ENCODE measurements around the gene CAPN14.

Gene CAPN14

DNA sequence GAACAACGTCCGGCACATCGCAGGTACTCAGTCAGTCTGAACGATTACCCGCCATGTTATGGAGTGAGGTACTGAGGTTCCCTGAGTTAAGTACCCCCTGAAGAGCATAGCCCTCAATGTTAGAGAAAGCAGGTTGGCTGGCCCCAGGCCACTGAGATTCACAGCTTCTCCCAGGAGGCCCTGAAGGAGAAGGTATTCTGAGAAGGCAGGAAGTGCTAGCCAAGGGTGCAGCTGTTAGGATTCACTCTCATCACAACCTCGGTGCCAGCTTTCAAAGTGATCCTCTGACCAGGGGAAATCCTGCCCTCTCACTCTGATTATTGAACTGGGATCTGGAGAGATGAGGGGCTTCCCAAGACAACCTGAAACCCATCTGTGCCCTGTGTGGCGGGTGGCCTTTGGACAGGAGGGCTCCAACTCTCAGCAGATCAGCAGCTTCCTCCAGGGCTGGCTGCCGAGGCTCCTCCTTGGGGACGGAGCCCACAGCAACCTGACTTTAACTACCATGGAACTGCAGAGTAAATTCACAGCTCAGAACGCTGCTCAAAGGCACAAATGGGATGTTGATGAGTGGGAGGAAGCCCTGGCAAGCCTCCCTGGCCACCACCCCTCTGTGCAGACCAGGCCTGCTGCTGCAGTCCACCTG, 24.4 kb upstream of the CAPN14 start:
- DNase-seq, result no peak

DNA sequence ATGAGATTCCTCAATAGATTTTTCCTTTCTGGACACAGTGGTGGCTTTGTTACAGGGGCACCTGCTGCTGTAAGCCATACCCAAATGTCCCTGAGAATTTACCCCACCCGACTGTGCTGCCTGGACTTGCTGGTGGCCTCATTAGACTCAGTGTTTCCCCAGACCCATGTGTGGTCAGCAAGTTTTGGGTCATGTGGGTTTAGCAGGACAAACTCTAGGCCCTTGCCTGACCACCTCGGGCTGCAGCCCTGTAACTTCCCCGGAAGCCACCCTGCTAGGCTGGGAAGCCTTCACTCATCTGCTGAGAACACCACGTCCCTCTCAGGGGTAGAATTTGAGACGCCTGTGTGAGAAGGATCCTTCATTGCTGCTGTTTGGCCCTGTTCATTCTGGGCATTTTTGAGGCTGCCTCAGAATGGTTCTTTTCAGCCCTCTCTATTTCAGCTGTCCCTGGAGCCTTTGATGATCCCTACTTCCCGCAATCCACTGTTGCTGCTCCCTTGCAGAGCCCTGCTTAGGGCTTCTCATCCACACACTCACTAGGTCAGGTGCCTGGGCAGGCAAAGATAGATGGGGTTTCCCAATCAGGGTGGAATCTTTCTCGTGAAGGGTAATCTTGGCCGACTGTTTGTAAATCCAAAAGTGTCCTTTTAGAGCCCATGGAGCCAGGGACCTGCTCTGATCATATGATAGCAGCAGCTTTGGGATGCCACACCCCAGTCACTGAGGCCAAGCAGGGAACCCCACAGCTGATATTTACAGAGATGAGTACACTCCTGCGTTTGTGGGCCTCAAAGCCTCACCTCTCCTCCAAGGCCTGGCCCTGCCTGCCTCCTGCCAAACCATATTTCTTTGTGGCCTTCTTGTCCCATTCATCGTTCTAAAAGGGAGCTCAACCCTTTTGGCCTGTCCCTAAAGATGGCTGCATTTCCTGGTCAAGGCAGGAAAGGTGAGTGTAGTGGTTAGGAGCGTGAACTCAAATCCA, 23.4 kb upstream of the CAPN14 start:
- no peak for DNase-seq

DNA sequence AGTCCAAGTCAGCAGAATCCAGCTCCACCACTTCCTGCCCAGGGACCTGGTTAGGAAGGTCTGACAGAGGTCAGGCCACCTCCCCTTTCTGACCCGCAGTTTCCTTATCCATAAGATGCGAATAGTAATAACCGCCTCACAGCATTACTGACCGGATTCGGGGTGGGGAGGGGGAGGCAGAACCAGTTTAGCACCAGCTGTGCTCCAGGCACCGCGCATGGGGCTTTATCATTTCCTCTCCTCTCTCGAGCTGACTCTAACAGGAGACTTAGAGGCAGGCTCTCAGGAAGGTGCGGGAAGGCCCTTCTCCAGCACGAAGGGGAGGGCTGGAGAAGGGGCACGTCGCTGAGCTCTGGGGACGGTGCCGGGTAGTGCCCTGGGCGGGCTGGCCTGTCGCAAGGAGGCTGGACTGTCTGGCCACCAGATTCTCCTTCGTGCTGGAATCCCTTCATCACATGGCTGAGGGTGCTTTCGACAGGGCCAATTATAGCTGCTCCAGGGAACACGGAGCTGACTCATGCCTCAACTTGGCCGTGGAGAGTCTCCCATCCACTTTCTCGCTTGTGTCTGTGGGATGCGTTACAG, 22.4 kb upstream of the CAPN14 start:
- peak; percentile 55 for DNase-seq

- no peak for DNase-seq
Observed at GRCh38 chr2:31238906-31239592, 21.7 kb upstream of the CAPN14 start.

GRCh38 chr2:31238126-31238905, 21.0 kb upstream of the CAPN14 start:
- no peak for DNase-seq

DNA sequence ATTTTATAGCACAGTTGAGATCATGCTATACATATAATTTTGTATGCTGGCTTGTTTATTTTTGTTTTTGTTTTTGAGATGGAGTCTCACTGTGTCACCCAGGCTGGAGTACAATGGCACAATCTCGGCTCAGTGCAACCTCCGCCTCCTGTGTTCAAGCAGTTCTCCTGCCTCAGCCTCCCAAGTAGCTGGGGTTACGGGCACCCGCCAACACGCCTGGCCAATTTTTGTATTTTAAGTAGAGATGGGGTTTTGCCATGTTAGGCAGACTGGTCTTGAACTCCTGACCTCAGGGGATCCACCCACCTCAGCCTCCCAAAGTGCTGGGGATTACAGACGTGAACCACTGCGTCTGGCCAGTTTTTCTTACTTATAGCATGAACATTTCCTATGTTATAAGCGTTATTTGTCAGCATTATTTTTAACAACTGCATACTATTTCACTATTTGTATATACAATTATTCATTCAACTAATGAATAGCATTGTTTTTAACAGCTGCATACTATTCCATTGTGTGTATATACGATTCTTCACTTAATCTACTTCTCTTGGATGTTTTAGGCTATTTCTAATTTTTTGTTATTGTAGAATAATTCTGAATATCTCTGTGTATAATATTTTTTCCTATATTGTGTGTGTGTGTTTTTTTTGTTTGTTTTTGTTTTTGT, 20.2 kb upstream of the CAPN14 start:
- no peak for DNase-seq

DNA sequence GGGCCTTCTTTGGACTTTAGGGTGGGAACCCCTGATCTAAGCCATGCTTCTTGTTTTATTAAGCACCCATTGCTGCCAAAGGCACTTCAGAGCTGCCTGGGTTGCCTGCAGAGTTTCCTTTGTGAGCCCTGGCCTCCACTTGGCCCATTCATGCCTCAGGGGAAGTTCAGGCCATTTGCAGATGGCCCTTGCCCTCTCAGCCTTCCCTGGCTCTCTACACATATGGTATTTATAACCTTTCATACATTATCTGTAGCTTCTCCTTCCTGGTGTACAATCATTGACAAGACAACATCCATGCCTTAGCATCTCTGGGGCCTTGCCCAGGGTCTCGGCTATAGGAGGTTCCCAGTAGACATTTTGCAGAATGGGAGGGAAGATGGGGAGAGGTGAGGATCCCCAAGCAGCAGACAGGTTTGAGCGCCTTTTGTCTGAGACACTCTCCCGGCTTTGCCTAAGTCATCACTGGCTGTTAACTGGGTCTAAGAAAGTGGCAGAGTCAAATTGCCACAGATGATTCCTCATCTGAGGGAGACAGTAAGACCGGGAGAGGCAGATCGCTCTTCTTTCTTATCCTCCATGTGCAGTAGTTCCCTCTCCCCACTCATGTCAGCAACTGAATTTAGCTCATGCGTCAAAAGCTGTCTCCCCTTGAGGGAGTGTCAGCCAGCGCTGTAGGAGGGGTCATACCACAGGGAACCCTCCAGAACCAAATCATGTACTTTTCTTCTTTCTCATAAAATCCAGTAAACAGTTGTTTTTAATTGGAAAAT, 19.3 kb upstream of the CAPN14 start:
- no peak for DNase-seq

- peak; percentile 87 for DNase-seq
Observed at GRCh38 chr2:31235504-31235902, 18.2 kb upstream of the CAPN14 start.

- DNase-seq, result no peak
Observed at GRCh38 chr2:31234683-31235503, 17.6 kb upstream of the CAPN14 start.

DNA sequence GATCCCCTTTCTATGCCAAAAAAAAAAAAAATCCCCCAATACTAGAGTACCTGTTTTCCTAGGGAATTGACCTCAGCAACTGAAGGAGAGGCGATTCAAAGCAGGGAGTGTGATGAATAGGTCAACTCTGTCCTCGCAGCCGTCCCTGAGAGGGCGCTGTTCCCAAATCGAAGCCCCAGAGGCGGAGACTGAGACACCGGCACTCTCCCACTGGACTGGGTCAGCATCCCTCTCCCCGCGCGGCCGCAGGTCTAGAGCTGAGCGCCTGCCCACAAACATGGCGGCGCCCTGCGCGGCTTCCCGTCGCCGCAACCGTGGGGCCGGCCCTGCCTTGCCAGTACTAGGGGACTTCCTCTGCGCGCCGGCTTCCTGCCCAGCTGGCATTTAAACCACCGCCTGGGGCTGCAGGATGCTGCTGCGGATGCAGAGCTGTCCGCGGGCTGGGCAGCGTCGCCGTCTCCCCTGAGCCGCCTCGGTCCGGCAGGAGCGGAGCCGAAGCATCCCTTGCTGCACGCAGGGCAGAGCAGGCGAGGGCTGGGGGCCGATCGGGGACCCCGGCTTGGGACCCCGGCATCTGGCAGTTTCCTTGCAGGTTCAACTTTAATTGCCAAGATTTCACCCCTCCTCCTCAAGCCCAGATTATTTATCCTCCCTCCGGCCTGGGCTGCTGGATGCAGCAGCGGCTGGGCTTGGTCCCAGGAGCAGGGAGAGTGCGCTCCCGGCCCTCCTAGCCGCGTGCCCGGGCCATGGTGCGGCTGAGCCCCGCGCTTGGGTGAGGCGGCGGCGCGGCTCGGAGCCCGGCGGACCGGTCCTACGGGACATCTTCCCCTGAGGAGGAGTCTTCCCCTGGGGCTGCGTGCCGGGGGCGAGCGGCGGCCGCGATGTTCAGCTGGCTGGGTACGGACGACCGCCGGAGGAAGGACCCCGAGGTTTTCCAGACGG, 16.7 kb upstream of the CAPN14 start, which contains the start of gene EHD3:
Gene EHD3 (plus strand): TSS at position 412 of the 942 bp plus-strand sequence. CDS start 470 bp downstream, at position 882.
- DNase-seq, result peak; percentile 93

DNA sequence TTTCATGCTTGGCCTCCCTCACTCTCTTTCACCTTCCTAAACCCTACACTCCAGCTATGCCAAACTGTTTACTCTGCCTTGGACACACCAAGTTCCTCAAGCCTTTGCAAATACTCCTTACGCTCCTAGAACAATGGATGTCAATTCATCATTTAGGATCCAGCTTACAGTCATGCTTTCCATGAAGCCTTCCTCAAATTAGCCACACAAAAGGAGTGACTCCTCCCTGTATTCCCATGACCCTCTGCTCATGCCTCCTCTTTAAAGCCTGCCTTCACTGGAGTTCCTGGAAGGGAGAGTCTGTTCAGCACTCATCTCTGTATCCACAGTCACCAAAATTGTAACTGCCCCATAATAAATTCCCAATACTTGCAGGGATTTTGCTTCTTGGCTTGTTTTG, 15.9 kb upstream of the CAPN14 start:
- no peak for DNase-seq

DNA sequence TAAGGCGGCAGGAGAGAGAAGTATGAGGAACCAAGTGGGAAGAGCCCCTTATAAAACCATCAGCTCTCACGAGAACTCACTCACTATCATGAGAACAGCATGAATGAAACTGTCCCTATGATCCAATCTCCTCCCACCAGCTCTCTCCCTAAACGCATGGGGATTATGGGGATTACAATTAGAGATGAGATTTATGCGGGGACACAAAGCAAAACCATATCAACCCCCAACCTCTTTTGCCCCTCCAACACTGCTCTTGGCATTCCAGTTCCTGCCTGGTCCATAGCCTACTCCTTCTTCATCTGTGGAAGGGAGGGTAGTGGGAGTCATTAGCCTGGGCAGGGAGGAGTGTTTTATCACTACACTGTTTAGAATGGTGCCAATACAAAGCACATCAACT, 15.3 kb upstream of the CAPN14 start:
- no peak for DNase-seq

- no peak for DNase-seq
Observed at GRCh38 chr2:31231571-31232302, 14.4 kb upstream of the CAPN14 start.

GRCh38 chr2:31230751-31231150, 13.4 kb upstream of the CAPN14 start:
- DNase-seq, result no peak

GRCh38 chr2:31228717-31229116, 11.4 kb upstream of the CAPN14 start:
- DNase-seq, result no peak

DNA sequence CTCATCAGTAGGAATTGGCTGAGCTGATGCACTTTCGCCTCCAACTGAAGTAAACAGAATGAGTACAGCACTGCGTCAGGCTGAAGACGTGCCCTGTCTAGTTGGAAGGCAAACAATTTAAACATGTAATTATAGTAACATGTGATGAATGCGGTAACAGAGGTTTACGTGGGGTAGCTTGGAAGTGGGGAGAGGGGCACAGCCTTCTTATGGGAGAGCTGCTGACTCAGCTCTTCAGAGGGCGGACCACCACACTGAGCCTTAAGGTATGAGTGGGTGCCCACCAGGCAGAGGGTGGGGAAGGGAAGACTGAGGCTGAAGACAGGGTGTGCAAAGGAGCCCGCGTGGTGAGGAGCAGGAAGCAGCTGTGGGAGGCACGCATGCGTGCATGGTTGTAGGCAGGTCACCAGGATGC, 10.4 kb upstream of the CAPN14 start:
- no peak for DNase-seq

DNA sequence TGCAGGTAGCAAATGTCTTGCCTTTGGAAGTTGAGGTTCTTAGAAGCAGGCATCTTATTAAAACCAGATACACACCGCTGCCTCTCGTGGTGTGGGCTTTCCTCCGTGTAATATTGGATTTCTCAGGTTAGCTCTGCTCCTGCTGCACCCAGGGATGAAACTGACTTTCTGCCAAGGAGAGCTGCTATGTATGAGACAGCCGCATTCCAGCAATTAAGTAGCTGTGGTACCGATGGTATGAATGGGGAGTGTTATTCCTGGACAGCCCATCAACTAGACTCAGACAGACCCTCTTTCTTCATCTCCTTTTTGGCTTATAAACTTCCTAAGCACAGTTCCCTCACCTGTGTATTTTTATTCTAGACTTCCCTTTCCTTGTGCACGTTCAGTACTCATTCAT, 9.8 kb upstream of the CAPN14 start:
- DNase-seq, result no peak

DNA sequence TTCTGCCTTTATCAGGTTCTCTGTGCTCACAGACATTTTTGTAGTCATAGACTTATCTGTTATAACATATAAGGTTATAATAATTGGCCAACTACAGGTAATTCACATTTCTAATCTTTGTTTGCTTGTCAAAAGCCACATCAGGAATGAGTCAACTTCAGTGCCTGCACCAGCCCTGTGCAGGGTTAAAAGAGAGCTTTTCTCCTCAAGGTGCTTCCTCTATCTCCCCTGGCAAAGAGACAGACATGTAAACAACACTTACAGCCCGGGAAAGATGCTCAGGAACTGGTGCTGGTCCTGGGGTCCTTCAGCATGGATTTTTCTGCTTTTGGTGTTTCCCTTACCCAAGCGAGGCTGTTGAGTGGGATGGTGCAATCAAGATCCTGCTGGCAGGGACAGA, 9.0 kb upstream of the CAPN14 start:
- DNase-seq, result no peak

All from fibroblast of skin of right quadriceps (primary cell).